ENCODE results near the gene MGAT5. TPM values are rescaled to one million over a fixed set of nuclear protein-coding genes. Genes with fewer than 3 reads are reported as not detected.

MGAT5 gene
- total and polyA plus RNA-seq, 4 experiments from 2014 or later = 4.4 to 81.3 (median 48.0) TPM

DNA sequence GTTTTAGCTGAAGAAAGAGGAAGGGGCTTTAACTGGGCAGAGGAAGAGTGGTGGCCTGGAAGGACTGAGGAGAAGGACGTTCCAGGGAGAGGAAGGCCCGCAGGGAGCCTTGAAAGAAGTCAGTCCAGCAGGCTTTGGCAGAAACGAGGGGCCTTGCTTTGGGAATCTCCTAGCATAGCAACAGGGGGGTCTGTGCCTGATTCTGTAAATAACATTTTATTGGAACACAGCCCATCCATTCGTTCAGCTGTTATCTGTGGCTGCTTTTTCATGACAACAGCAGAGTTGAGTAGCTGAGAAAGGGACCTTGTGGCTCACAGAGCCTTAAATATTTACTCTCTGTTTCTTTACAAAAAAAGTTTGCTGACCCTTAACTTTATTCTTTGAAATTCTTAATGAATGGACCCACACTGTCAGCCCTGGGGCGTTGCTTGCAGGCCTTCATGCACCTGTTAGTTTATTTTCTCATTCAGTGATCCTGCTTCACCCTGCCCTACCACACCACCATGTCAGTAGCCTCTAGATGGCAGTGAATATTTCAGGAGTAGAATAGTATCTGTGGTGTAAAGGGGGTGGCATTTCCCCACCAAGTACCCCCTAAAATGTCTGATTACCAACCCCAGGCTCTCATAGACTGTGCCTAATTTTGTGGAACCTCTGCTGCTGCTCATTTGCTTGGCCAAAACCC lies 61.0 kb downstream of the MGAT5 start:
- Histone ChIP-seq H3K36me3 (ENCODE audit: insufficient read depth, low read length) (peaks cover 16% of the 10 kb centered on the region), H3K27me3 (ENCODE audit: insufficient read depth, low read length) (no peaks in the 10 kb centered on the region), H3K4me3 (ENCODE audit: low read length in 2 of 2) (no peak overlapping the region), H3K27ac (ENCODE audit: low read depth, low read length) (no peak overlapping the region), H3K4me1 (ENCODE audit: insufficient read depth, low read length) (peaks cover 51% of the 10 kb centered on the region), H3K9me3 (ENCODE audit: control insufficient read depth in 1 of 2, low read length in 2 of 2) (no peaks in the 10 kb centered on the region)
- intact Hi-C loops (cut with micrococcal nuclease) = no loop called here
- CTCF ChIA-PET (ENCODE audit: partially characterized antibody) = no interaction called here
- peaks cover 69 to 94% (median 83%) of the 10 kb centered on the region in 4 donors for H3K4me1 Mint-ChIP-seq
- H3K4me3 Mint-ChIP-seq = peak overlapping the region in 1 of 8 donors; percentile 34
- H3K27ac Mint-ChIP-seq = peak overlapping the region in 6 of 7 donors; percentile 10 to 84 (median 33)
- no peaks in the 10 kb centered on the region for H3K9me3 Mint-ChIP-seq
- H3K36me3 Mint-ChIP-seq = peaks cover 34 to 39% of the 10 kb centered on the region in 2 donors
- POLR2A ChIA-PET (ENCODE audit: partially characterized antibody) = no interaction called here
- no peaks in the 10 kb centered on the region for H3K27me3 Mint-ChIP-seq
- DNase-seq = no peak

- intact Hi-C loops (cut with micrococcal nuclease) = no loop called here
- Mint-ChIP-seq H3K4me3 (no peak overlapping the region), H3K9me3 (no peaks in the 10 kb centered on the region), H3K36me3 (peaks cover 35 to 41% of the 10 kb centered on the region in 2 donors), H3K27ac (peak overlapping the region in 3 of 7 donors; percentile 8 to 70 (median 17)), H3K27me3 (no peaks in the 10 kb centered on the region), H3K4me1 (peaks cover 70 to 94% (median 84%) of the 10 kb centered on the region in 4 donors)
- Histone ChIP-seq H3K27me3 (ENCODE audit: insufficient read depth, low read length) (no peaks in the 10 kb centered on the region), H3K9me3 (ENCODE audit: control insufficient read depth in 1 of 2, low read length in 2 of 2) (no peaks in the 10 kb centered on the region), H3K36me3 (ENCODE audit: insufficient read depth, low read length) (peaks cover 16% of the 10 kb centered on the region), H3K4me3 (ENCODE audit: low read length in 2 of 2) (no peak overlapping the region), H3K27ac (ENCODE audit: low read depth, low read length) (no peak overlapping the region), H3K4me1 (ENCODE audit: insufficient read depth, low read length) (peaks cover 55% of the 10 kb centered on the region)
- POLR2A ChIA-PET (ENCODE audit: partially characterized antibody) = no interaction called here
- CTCF ChIA-PET (ENCODE audit: partially characterized antibody) = no interaction called here
- no peak for DNase-seq
These were observed 61.6 kb downstream of the MGAT5 start for GRCh38 chr2:134315471-134315870.

GRCh38 chr2:134319596-134320254 lies 65.9 kb downstream of the MGAT5 start:
- no peaks in the 10 kb centered on the region for H3K9me3 Mint-ChIP-seq
- H3K4me1 ChIP-seq (ENCODE audit: insufficient read depth, low read length) = peaks cover 60% of the 10 kb centered on the region
- intact Hi-C loops (cut with micrococcal nuclease) = no loop called here
- peak overlapping the region; percentile 32 to 84 (median 78) for H3K27ac Mint-ChIP-seq
- H3K9me3 ChIP-seq (ENCODE audit: control insufficient read depth in 1 of 2, low read length in 2 of 2) = no peaks in the 10 kb centered on the region
- no peaks in the 10 kb centered on the region for H3K27me3 Mint-ChIP-seq
- H3K36me3 Mint-ChIP-seq = peaks cover 35 to 51% of the 10 kb centered on the region in 2 donors
- no peak for DNase-seq
- no peak overlapping the region for H3K4me3 ChIP-seq (ENCODE audit: low read length in 2 of 2)
- POLR2A ChIA-PET (ENCODE audit: partially characterized antibody) = interaction anchor here (0.9 to 1.4 kb wide), 2 partner anchors 16 to 117 kb away, joined by 3 to 4 read pairs; no protein-coding TSS in a partner anchor
- peak overlapping the region in 5 of 8 donors; percentile 43 to 72 (median 57) for H3K4me3 Mint-ChIP-seq
- CTCF ChIA-PET (ENCODE audit: partially characterized antibody) = interaction anchor here (1.5 to 5.1 kb wide), 5 partner anchors 10 to 201 kb away, joined by 3 to 27 read pairs (median 6); no protein-coding TSS in a partner anchor
- peaks cover 75 to 93% (median 87%) of the 10 kb centered on the region in 4 donors for H3K4me1 Mint-ChIP-seq
- H3K27ac ChIP-seq (ENCODE audit: low read depth, low read length) = no peak overlapping the region
- peaks cover 16% of the 10 kb centered on the region for H3K36me3 ChIP-seq (ENCODE audit: insufficient read depth, low read length)
- H3K27me3 ChIP-seq (ENCODE audit: insufficient read depth, low read length) = no peaks in the 10 kb centered on the region

- peak overlapping the region; percentile 27 for H3K27ac ChIP-seq (ENCODE audit: low read depth, low read length)
- peaks cover 16% of the 10 kb centered on the region for H3K36me3 ChIP-seq (ENCODE audit: insufficient read depth, low read length)
- Mint-ChIP-seq H3K27me3 (no peaks in the 10 kb centered on the region), H3K36me3 (peaks cover 39 to 55% of the 10 kb centered on the region in 2 donors), H3K27ac (peak overlapping the region; percentile 55 to 87 (median 77)), H3K4me1 (peaks cover 78 to 98% (median 86%) of the 10 kb centered on the region in 4 donors), H3K4me3 (peak overlapping the region in 7 of 8 donors; percentile 43 to 74 (median 57)), H3K9me3 (no peaks in the 10 kb centered on the region)
- intact Hi-C loops (cut with micrococcal nuclease) = no loop called here
- no peaks in the 10 kb centered on the region for H3K9me3 ChIP-seq (ENCODE audit: control insufficient read depth in 1 of 2, low read length in 2 of 2)
- peaks cover 72% of the 10 kb centered on the region for H3K4me1 ChIP-seq (ENCODE audit: insufficient read depth, low read length)
- H3K4me3 ChIP-seq (ENCODE audit: low read length in 2 of 2) = no peak overlapping the region
- no peaks in the 10 kb centered on the region for H3K27me3 ChIP-seq (ENCODE audit: insufficient read depth, low read length)
- DNase-seq = peak; percentile 26 to 43 (median 42)
- POLR2A ChIA-PET (ENCODE audit: partially characterized antibody) = interaction anchor here (0.9 to 1.6 kb wide), 5 partner anchors 17 to 118 kb away, joined by 3 to 4 read pairs (median 4); no protein-coding TSS in a partner anchor
- CTCF ChIA-PET (ENCODE audit: partially characterized antibody) = interaction anchor here (1.3 to 5.1 kb wide), 7 partner anchors 11 to 203 kb away, joined by 3 to 27 read pairs (median 5); no protein-coding TSS in a partner anchor
These were observed 67.1 kb downstream of the MGAT5 start for GRCh38 chr2:134320930-134321329.

DNA sequence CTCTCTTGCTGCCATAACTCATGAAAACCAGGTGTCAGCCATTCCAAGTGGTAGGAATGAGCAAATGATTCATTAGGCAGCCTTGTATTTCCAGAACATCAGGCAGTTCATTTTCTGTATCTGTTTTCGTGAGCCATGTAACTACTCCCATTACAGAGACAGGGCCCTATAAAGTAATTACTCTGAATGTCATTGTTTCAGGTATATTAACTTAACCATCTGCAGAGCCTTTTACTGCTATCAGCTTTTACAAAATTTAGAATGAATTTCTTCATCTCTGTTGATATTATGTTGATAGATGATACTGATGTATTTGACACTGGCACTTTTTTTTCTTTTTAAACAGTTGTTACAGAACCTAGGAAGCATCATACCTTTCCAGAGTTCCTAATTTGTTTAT lies 69.9 kb downstream of the MGAT5 start:
- Mint-ChIP-seq H3K9me3 (no peaks in the 10 kb centered on the region), H3K4me3 (peak overlapping the region in 5 of 8 donors; percentile 2 to 51 (median 23)), H3K4me1 (peaks cover 56 to 94% (median 80%) of the 10 kb centered on the region in 4 donors), H3K27me3 (no peaks in the 10 kb centered on the region), H3K36me3 (peaks cover 41 to 43% of the 10 kb centered on the region in 2 donors), H3K27ac (peak overlapping the region in 4 of 7 donors; percentile 20 to 62 (median 50))
- POLR2A ChIA-PET (ENCODE audit: partially characterized antibody) = interaction anchor here (1.0 kb wide), 1 partner anchor 18 kb away, joined by 3 read pairs; no protein-coding TSS in a partner anchor
- intact Hi-C loops (cut with micrococcal nuclease) = no loop called here
- H3K9me3 ChIP-seq (ENCODE audit: control insufficient read depth in 1 of 2, low read length in 2 of 2) = no peaks in the 10 kb centered on the region
- H3K4me3 ChIP-seq (ENCODE audit: low read length in 2 of 2) = no peak overlapping the region
- peaks cover 6% of the 10 kb centered on the region for H3K36me3 ChIP-seq (ENCODE audit: insufficient read depth, low read length)
- no peaks in the 10 kb centered on the region for H3K27me3 ChIP-seq (ENCODE audit: insufficient read depth, low read length)
- peaks cover 83% of the 10 kb centered on the region for H3K4me1 ChIP-seq (ENCODE audit: insufficient read depth, low read length)
- DNase-seq = no peak
- CTCF ChIA-PET (ENCODE audit: partially characterized antibody) = interaction anchor here (0.9 to 5.1 kb wide), 4 partner anchors 78 to 207 kb away, joined by 4 to 27 read pairs (median 6); no protein-coding TSS in a partner anchor
- no peak overlapping the region for H3K27ac ChIP-seq (ENCODE audit: low read depth, low read length)

DNA sequence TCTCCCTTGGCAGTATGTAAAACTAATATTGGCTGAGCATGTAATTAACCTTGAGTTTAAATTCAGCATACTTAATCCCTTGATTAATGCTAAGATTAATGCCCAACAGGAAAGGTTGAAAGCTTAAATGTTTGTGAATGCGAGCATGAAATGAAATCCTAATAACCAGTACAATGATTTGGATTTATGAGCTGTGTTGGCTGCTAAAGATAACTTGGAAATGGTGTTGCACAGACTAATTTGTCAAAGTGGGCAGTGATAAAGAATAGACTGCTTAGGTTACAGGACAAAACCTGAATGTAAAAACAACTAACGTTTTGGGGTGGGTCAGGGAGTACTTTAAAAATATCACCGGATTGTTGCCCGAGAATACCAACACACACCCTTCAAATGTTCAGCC lies 70.6 kb downstream of the MGAT5 start:
- Histone ChIP-seq H3K27me3 (ENCODE audit: insufficient read depth, low read length) (no peaks in the 10 kb centered on the region), H3K4me3 (ENCODE audit: low read length in 2 of 2) (no peak overlapping the region), H3K9me3 (ENCODE audit: control insufficient read depth in 1 of 2, low read length in 2 of 2) (no peaks in the 10 kb centered on the region), H3K4me1 (ENCODE audit: insufficient read depth, low read length) (peaks cover 77% of the 10 kb centered on the region), H3K36me3 (ENCODE audit: insufficient read depth, low read length) (peaks cover 4% of the 10 kb centered on the region), H3K27ac (ENCODE audit: low read depth, low read length) (no peak overlapping the region)
- H3K4me1 Mint-ChIP-seq = peaks cover 49 to 88% (median 73%) of the 10 kb centered on the region in 4 donors
- POLR2A ChIA-PET (ENCODE audit: partially characterized antibody) = no interaction called here
- DNase-seq = no peak
- peak overlapping the region in 4 of 8 donors; percentile 1 to 51 (median 28) for H3K4me3 Mint-ChIP-seq
- H3K9me3 Mint-ChIP-seq = no peaks in the 10 kb centered on the region
- peak overlapping the region in 6 of 7 donors; percentile 31 to 87 (median 56) for H3K27ac Mint-ChIP-seq
- CTCF ChIA-PET (ENCODE audit: partially characterized antibody) = interaction anchor here (5.1 kb wide), 1 partner anchor 79 kb away, joined by 27 read pairs; no protein-coding TSS in a partner anchor
- intact Hi-C loops (cut with micrococcal nuclease) = no loop called here
- no peaks in the 10 kb centered on the region for H3K27me3 Mint-ChIP-seq
- peaks cover 40% of the 10 kb centered on the region in 2 donors for H3K36me3 Mint-ChIP-seq

DNA sequence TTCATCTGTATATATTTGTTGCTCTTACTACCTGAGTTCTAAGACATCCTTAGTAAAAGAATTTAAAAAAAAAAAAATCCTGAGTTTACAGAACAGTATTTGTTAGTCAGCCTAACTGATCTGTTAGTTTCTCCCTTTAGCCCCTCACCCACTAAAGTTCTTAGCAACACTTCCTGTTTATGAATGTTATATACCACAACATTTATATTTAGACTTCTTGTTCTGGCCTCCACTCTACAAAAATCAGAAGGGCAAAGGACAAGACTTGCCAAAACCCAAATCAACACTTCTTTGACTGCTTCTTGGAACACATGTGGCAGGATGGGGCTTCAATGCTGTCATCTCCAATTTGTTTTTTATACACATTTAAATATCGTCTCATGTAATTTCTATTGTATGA lies 71.1 kb downstream of the MGAT5 start:
- Histone ChIP-seq H3K27ac (ENCODE audit: low read depth, low read length) (no peak overlapping the region), H3K4me1 (ENCODE audit: insufficient read depth, low read length) (peaks cover 71% of the 10 kb centered on the region), H3K27me3 (ENCODE audit: insufficient read depth, low read length) (no peaks in the 10 kb centered on the region), H3K9me3 (ENCODE audit: control insufficient read depth in 1 of 2, low read length in 2 of 2) (no peaks in the 10 kb centered on the region), H3K36me3 (ENCODE audit: insufficient read depth, low read length) (no peaks in the 10 kb centered on the region), H3K4me3 (ENCODE audit: low read length in 2 of 2) (no peak overlapping the region)
- CTCF ChIA-PET (ENCODE audit: partially characterized antibody) = interaction anchor here (5.1 kb wide), 1 partner anchor 79 kb away, joined by 27 read pairs; no protein-coding TSS in a partner anchor
- peak in 4 of 5 donors; percentile 38 to 56 (median 46) for DNase-seq
- Mint-ChIP-seq H3K4me3 (peak overlapping the region in 4 of 8 donors; percentile 9 to 33 (median 29)), H3K27me3 (no peaks in the 10 kb centered on the region), H3K9me3 (no peaks in the 10 kb centered on the region), H3K4me1 (peaks cover 44 to 82% (median 68%) of the 10 kb centered on the region in 4 donors), H3K36me3 (peaks cover 36 to 40% of the 10 kb centered on the region in 2 donors), H3K27ac (peak overlapping the region in 4 of 7 donors; percentile 33 to 87 (median 69))
- POLR2A ChIA-PET (ENCODE audit: partially characterized antibody) = no interaction called here
- intact Hi-C loops (cut with micrococcal nuclease) = no loop called here
